K562 (cell line): ENCODE results near the gene GNAI1.

Source experiments
- BCOR ChIP-seq: fragments of 450-650 bp; IDR thresholded peaks from 2 replicates; pipeline ENCODE4 v1.6.1; 2016
- HNRNPL ChIP-seq: fragments of 200-400 bp; formaldehyde crosslinking; IDR thresholded peaks from 2 replicates; pipeline ENCODE4 v1.6.1; 2017; ENCODE audit warnings: low read depth, mild to moderate bottlenecking, low read length
- PPARD ChIP-seq: fragments of 250-450 bp; sonication (Bioruptor Pico); IDR thresholded peaks from 2 replicates; pipeline ENCODE4 v1.8.0; 2022; ENCODE audit warnings: inconsistent platforms, mild to moderate bottlenecking, moderate library complexity
- SRF ChIP-seq, 2 experiments: fragments of 250-450, 450-650 bp in 1 of 2; sonication (Bioruptor Pico) in 1 of 2; sonication (generic) in 1 of 2; formaldehyde crosslinking; IDR thresholded peaks; 2 replicates each; pipeline versions ENCODE4 v1.5.0 to v1.5.1; 2020 to 2022; ENCODE audit warnings: mild to moderate bottlenecking in 1 of 2, missing genetic modification reagents in 1 of 2
- ZBTB1 ChIP-seq: sonication (generic); formaldehyde crosslinking; IDR thresholded peaks from 2 replicates; pipeline ENCODE4 v1.8.1; 2023; ENCODE audit warnings: missing genetic modification reagents, low read depth, mild to moderate bottlenecking, borderline replicate concordance
- ZBTB7A ChIP-seq: IDR thresholded peaks from 2 replicates; pipeline ENCODE4 v1.6.1; 2011; ENCODE audit warnings: low read depth, mild to moderate bottlenecking, low read length, moderate library complexity, borderline replicate concordance; ENCODE audit not compliant: control insufficient read depth
- ZFP1 ChIP-seq: fragments of 450-650 bp; formaldehyde crosslinking; IDR thresholded peaks from 2 replicates; pipeline ENCODE4 v1.4.0; 2020; ENCODE audit warnings: mild to moderate bottlenecking, mixed read lengths
- ZNF780A ChIP-seq: fragments of 250-450 bp; sonication (Bioruptor Pico); IDR thresholded peaks from 2 replicates; pipeline ENCODE4 v1.5.0; 2021; ENCODE audit warnings: mild to moderate bottlenecking
- TF ChIP-seq, protein P1 (sequence below), 3 experiments: IDR thresholded peaks in 2 of 3; conservative IDR thresholded peaks in 1 of 3; 2 replicates each; pipeline ENCODE4 v1.5.1; 2011 to 2012; ENCODE audit warnings: low read length in 3 of 3, mild to moderate bottlenecking in 3 of 3, control low read depth in 2 of 3, improper control_type of control experiment in 1 of 3, inconsistent platforms in 1 of 3, low read depth in 1 of 3, mixed read lengths in 1 of 3, moderate library complexity in 1 of 3; ENCODE audit not compliant: insufficient read depth in 2 of 3
- TF ChIP-seq, protein P2 (sequence below): sonication (generic); formaldehyde crosslinking; IDR thresholded peaks from 2 replicates; pipeline ENCODE4 v1.8.0; 2022; ENCODE audit warnings: missing genetic modification reagents, mild to moderate bottlenecking, moderate library complexity, borderline replicate concordance
- TF ChIP-seq, protein P3 (sequence below): sonication (generic); formaldehyde crosslinking; IDR thresholded peaks from 2 replicates; pipeline ENCODE4 v1.8.0; 2023; ENCODE audit warnings: mild to moderate bottlenecking, missing genetic modification reagents

DNA sequence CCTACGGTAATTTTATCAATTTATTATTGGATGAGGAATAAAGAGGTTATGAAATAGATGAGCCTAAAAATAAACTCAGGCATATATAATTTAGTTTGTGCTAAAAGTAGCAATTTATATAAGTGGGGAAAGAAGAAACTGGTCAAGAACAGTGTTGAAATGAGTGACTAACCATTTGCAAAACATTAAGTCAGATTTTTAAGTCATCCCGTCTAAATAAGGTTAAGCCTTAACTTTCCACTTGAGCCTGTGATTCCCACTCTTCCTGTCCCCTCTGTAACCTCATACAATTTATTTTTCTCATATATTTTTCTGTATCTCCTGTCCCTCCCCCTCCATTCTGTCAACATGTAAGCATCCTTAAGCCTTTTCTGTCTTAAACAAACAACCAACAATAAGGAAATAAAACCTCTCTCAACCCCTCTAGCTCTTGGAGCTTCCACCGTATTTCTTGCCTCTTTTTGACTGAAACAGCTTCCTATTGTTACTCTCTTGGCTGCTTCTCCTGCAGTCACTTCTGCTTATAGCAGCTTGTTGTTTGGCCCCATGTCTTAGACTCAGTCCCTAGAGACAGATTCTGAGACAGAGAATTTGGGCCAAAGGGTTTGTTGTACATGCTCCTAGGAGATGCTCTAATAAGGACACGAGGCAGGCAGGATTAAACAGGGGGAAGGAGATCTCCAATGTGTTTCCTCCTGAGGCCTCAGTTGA lies 109.7 kb downstream of the GNAI1 start:
- TF ChIP-seq ZNF780A (CRISPR knock-in tag) (no peak), ZBTB7A (no peak), ZBTB1 (CRISPR knock-in tag) (no peak), PPARD (CRISPR knock-in tag) (no peak), SRF (CRISPR knock-in tag; IDR thresholded peaks at IDR 0.05) (no peak), ZFP1 (no peak), HNRNPL (no peak), BCOR (no peak)
- TF ChIP-seq, protein P1, sequence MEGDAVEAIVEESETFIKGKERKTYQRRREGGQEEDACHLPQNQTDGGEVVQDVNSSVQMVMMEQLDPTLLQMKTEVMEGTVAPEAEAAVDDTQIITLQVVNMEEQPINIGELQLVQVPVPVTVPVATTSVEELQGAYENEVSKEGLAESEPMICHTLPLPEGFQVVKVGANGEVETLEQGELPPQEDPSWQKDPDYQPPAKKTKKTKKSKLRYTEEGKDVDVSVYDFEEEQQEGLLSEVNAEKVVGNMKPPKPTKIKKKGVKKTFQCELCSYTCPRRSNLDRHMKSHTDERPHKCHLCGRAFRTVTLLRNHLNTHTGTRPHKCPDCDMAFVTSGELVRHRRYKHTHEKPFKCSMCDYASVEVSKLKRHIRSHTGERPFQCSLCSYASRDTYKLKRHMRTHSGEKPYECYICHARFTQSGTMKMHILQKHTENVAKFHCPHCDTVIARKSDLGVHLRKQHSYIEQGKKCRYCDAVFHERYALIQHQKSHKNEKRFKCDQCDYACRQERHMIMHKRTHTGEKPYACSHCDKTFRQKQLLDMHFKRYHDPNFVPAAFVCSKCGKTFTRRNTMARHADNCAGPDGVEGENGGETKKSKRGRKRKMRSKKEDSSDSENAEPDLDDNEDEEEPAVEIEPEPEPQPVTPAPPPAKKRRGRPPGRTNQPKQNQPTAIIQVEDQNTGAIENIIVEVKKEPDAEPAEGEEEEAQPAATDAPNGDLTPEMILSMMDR (IDR thresholded peaks at IDR 0.05 in 2 of 3, conservative IDR thresholded peaks at IDR 0.05 in 1 of 3; ENCODE audit: insufficient read depth in 2 of 3, low read depth in 1 of 3, low read length in 3 of 3): no peak
- TF ChIP-seq, protein P2, sequence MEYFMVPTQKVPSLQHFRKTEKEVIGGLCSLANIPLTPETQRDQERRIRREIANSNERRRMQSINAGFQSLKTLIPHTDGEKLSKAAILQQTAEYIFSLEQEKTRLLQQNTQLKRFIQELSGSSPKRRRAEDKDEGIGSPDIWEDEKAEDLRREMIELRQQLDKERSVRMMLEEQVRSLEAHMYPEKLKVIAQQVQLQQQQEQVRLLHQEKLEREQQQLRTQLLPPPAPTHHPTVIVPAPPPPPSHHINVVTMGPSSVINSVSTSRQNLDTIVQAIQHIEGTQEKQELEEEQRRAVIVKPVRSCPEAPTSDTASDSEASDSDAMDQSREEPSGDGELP (CRISPR knock-in tag): no peak
- TF ChIP-seq, protein P3, sequence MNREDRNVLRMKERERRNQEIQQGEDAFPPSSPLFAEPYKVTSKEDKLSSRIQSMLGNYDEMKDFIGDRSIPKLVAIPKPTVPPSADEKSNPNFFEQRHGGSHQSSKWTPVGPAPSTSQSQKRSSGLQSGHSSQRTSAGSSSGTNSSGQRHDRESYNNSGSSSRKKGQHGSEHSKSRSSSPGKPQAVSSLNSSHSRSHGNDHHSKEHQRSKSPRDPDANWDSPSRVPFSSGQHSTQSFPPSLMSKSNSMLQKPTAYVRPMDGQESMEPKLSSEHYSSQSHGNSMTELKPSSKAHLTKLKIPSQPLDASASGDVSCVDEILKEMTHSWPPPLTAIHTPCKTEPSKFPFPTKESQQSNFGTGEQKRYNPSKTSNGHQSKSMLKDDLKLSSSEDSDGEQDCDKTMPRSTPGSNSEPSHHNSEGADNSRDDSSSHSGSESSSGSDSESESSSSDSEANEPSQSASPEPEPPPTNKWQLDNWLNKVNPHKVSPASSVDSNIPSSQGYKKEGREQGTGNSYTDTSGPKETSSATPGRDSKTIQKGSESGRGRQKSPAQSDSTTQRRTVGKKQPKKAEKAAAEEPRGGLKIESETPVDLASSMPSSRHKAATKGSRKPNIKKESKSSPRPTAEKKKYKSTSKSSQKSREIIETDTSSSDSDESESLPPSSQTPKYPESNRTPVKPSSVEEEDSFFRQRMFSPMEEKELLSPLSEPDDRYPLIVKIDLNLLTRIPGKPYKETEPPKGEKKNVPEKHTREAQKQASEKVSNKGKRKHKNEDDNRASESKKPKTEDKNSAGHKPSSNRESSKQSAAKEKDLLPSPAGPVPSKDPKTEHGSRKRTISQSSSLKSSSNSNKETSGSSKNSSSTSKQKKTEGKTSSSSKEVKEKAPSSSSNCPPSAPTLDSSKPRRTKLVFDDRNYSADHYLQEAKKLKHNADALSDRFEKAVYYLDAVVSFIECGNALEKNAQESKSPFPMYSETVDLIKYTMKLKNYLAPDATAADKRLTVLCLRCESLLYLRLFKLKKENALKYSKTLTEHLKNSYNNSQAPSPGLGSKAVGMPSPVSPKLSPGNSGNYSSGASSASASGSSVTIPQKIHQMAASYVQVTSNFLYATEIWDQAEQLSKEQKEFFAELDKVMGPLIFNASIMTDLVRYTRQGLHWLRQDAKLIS (CRISPR knock-in tag): no peak
